ENCODE measurements around the gene S100A1.

S100A1 gene

GRCh38 chr1:153610811-153611301 lies 17.4 kb upstream of the S100A1 start:
- no peak for DNase-seq

- DNase-seq = no peak
These were observed 16.9 kb upstream of the S100A1 start for GRCh38 chr1:153611356-153611755.

GRCh38 chr1:153612111-153612754 lies 16.0 kb upstream of the S100A1 start:
- no peak for DNase-seq

GRCh38 chr1:153612755-153613331 lies 15.4 kb upstream of the S100A1 start, which contains the start of gene S100A16:
Gene S100A16 (minus strand): TSS chr1:153613137. CDS start chr1:153608151, 4,986 bp downstream.
- DNase-seq = no peak

- DNase-seq = no peak
These were observed 14.8 kb upstream of the S100A1 start for GRCh38 chr1:153613406-153613805.

GRCh38 chr1:153614189-153614900 lies 13.9 kb upstream of the S100A1 start:
- DNase-seq = no peak

GRCh38 chr1:153614906-153615305 lies 13.3 kb upstream of the S100A1 start:
- no peak for DNase-seq

GRCh38 chr1:153615406-153615805 lies 12.8 kb upstream of the S100A1 start:
- no peak for DNase-seq

- no peak for DNase-seq
These were observed 11.9 kb upstream of the S100A1 start, which contains the start of gene S100A14 for GRCh38 chr1:153616144-153616916. Gene S100A14 (minus strand): TSS chr1:153616325. CDS start chr1:153615858, 467 bp downstream.

- DNase-seq = no peak
These were observed 11.3 kb upstream of the S100A1 start for GRCh38 chr1:153616917-153617311.

GRCh38 chr1:153617663-153618062 lies 10.6 kb upstream of the S100A1 start:
- peak; percentile 67 for DNase-seq

- DNase-seq = no peak
These were observed 9.1 kb upstream of the S100A1 start for GRCh38 chr1:153619171-153619570.

- DNase-seq = no peak
These were observed 5.1 kb upstream of the S100A1 start for GRCh38 chr1:153623101-153623500.

GRCh38 chr1:153624965-153625611 lies 3.1 kb upstream of the S100A1 start:
- DNase-seq = no peak

GRCh38 chr1:153626477-153626903 lies 1.7 kb upstream of the S100A1 start:
- no peak for DNase-seq

- no peak for DNase-seq
These were observed 1.1 kb upstream of the S100A1 start, which contains the start of gene S100A13 for GRCh38 chr1:153626904-153627714. Gene S100A13 (minus strand): TSS chr1:153627505. CDS start chr1:153626472, 1,033 bp downstream.

- no peak for DNase-seq
These were observed 556 bp downstream of the S100A1 start for GRCh38 chr1:153628638-153629342.

GRCh38 chr1:153629343-153629665 lies 1.1 kb downstream of the S100A1 start:
- no peak for DNase-seq

GRCh38 chr1:153629971-153630370 lies 1.7 kb downstream of the S100A1 start:
- DNase-seq = no peak

- no peak for DNase-seq
These were observed 2.1 kb downstream of the S100A1 start for GRCh38 chr1:153630384-153630783.
